GM20000 (cell line): ENCODE measurements around the gene LSM12.

Experiments used
- DNase-seq: peaks from one replicate; pipeline ENCODE4 v3.0.0; 2012; ENCODE audit warnings: low spot score
- TF ChIP-seq, protein P1 (sequence below): IDR thresholded peaks from 2 replicates; pipeline ENCODE4 v1.5.1; 2012; ENCODE audit warnings: mild to moderate bottlenecking, control low read depth; ENCODE audit errors: extremely low read depth, missing control alignments

Gene LSM12

DNA sequence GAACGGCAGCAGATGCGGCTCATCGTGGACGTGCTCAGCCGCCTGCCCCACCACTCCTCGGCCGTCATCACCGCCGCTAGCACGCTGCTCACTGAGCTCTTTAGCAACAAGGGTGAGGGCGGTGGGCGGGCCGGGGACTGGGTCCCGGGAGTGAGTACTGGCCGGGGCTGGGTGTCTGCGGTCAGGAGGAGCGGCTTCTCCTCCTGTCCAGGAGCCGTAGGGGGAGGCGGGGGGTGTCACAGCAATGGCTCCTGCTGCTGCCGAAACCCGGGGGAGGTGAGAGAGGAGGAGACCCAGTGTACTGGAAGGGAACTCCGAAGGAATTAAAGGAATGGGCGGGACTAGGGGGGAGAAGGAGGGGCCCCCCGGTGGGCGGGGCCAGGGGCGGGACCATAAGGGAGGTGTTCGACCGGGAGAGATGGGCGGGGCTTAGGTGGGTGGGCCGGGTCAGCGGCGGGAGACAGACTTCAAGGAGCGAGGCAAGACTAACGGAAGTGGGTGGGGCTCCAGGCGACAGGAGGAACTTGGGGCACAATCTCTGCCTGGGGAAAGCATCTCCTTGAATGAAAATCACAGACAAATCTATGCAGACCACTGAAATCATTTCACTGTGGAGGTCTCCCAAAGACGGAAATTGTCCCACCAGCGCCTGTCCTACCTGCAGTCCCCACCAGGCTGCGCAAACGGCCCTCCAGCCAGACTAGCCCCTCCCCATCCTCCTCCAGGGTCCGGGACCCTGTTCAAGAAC is 59.7 kb downstream of the LSM12 start:
- TF ChIP-seq, protein P1, sequence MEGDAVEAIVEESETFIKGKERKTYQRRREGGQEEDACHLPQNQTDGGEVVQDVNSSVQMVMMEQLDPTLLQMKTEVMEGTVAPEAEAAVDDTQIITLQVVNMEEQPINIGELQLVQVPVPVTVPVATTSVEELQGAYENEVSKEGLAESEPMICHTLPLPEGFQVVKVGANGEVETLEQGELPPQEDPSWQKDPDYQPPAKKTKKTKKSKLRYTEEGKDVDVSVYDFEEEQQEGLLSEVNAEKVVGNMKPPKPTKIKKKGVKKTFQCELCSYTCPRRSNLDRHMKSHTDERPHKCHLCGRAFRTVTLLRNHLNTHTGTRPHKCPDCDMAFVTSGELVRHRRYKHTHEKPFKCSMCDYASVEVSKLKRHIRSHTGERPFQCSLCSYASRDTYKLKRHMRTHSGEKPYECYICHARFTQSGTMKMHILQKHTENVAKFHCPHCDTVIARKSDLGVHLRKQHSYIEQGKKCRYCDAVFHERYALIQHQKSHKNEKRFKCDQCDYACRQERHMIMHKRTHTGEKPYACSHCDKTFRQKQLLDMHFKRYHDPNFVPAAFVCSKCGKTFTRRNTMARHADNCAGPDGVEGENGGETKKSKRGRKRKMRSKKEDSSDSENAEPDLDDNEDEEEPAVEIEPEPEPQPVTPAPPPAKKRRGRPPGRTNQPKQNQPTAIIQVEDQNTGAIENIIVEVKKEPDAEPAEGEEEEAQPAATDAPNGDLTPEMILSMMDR = peak; percentile 15
- DNase-seq = peak; percentile 99

DNA sequence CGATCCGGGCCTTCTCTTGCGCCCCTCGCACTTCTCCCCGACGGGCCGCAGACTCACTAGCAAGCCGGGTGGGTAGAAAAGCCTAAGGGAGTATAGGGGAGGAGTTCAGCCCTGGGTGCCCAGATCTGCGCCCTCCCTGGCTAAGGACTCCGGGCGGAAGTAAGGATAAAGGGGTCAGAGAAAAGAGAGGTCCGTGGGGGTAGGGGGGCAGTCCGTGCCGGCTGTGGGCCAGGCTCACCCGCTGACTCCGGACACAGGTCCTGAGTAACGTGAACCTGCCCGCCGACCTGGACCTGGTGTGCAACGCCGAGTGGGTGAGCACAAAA is 60.2 kb downstream of the LSM12 start:
- TF ChIP-seq, protein P1 = no peak
- DNase-seq = no peak

DNA sequence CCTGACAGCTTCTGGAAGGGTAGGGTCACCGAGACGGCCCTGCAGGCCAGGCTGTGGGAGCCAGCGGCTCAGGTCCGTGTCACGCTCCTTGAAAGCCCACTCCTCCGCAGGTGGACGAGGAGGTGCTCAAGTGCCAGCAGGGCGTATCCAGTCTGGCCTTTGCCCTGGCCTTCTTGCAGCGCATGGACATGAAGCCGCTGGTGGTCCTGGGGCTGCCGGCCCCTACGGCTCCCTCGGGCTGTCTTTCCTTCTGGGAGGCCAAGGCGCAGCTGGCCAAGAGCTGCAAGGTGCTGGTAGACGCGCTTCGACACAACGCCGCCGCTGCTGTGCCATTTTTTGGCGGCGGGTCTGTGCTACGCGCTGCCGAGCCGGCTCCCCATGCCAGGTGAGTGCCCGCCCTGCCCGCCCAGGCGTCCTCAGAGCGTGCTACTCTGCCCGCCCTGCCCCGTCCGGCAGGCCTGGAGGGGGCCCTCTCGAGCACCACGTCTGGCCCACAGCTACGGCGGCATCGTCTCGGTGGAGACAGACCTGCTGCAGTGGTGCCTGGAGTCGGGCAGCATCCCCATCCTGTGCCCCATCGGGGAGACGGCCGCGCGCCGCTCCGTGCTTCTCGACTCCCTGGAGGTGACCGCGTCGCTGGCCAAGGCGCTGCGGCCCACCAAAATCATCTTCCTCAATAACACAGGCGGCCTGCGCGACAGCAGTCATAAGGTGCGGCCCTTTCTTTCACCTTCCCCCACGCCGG is 60.8 kb downstream of the LSM12 start:
- peak; percentile 64 for DNase-seq
- TF ChIP-seq, protein P1 = no peak

DNA sequence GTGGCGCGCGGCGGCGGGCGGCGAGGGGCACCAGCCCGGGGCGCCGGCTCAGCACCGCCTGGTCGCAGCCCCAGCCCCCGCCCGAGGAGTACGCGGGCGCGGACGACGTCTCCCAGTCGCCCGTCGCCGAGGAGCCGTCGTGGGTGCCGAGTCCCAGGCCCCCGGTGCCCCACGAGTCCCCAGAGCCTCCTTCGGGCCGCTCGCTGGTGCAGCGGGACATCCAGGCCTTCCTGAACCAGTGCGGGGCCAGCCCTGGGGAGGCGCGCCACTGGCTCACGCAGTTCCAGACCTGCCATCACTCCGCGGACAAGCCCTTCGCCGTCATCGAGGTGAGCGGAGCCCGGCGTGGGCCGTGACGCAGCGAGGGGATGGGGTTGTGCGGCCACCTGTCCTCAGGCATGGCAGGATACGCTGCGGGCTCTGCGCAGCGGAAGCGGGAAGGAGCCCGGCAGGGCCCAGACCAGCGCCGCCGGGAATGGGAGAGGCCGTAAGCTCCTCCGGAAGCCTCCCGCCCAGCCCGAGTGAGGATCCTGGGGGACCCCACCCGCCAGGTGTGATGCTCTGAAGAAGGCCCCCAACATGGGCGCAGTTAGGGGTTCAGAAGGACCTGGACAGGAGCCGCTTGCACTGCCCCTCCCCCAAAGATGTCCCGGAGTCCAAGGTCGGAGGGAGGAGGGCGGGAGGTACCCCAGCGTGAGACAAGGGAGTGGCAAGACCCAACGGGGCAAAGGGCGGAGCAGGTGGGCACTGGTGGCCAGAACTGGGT is 61.5 kb downstream of the LSM12 start:
- DNase-seq = no peak
- TF ChIP-seq, protein P1 = no peak

DNA sequence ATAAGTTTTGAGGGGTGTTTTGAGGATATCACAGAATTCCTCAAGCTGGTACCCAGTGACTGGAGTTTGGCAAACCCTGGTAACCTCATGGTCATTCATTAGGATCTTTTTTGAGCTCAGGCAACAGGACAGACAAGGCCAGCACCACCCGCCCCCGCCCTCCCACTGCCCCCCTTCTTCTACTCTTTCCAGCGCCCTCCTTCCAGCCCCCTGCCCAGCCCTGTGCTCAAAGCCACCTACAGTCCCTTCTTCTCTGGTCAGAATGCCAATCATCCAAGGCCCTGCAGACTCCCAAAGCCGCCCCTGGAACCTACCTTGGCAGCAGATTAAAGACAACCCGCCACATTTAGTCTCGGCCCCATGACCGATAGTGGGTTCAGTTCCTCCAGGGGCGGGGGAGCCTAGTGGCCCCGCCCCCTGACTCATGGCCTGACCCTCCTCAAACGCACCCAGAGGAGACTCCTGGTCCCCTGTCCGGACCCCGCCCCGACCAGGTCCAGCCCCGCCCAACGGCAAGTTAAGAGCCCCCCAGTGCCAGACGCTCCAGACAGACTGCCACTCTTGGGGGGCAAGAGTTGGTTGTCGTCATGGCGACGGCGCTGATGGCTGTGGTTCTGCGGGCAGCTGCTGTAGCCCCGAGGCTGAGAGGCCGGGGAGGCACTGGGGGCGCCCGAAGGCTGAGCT is 62.3 kb downstream of the LSM12 start, which contains the start of gene NAGS:
Gene NAGS, plus strand, starts transcription at position 546 of the 684 bp plus-strand sequence. Its CDS starts 42 bp downstream, at position 588.
- TF ChIP-seq, protein P1 = no peak
- DNase-seq = no peak

DNA sequence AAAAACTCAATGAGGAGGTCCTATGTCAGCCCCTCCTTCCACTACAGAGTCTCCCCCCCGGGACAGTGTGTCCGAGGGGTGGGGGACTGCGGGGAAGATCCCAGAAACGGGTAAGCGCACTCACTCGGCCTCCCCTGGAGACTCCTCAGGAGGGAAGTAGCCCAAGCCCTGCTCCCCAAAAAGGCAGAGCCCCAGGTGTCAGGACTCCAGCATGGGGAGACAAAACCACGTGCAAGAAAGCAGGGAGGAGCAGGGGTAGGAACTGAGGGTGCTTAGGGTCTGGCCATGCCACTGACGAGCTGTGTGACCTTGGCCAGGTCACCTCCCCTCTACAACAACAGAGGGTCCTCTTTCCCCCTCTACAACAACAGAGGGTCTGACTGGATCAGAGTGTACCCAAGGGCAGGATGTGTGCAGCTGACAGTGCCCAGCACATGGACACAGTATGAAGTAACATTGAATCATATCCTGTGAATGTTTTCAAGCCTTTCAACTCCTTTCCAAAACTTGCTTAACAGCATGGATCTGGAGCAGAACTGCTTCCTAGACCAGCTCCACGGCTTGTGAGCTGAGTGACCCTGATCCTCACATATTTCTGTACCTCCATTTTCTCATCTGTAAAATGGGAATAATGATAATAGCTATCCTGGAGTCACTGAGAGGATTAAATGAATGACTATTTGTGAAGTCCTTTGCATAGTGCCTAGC is 64.2 kb downstream of the LSM12 start:
- no peak for DNase-seq
- TF ChIP-seq, protein P1 = no peak
